Brain microvascular endothelial cell (primary cell): ENCODE results near the gene MAPK8IP1.

Experiments used
- DNase-seq: peaks from one replicate; pipeline ENCODE4 v3.0.0-alpha.2; 2020
- H3K27ac ChIP-seq: fragments of 250-450 bp; sonication (Bioruptor Pico); 2 replicates; pipeline ENCODE4 v1.5.1; 2020; ENCODE audit warnings: mild to moderate bottlenecking, moderate library complexity
- H3K27me3 ChIP-seq: fragments of 250-450 bp; sonication (Bioruptor Pico); replicated peaks from 2 replicates; pipeline ENCODE4 v1.5.1; 2020; ENCODE audit warnings: mild to moderate bottlenecking
- H3K36me3 ChIP-seq: fragments of 250-450 bp; sonication (Bioruptor Pico); replicated peaks from 2 replicates; pipeline ENCODE4 v1.5.1; 2020; ENCODE audit warnings: mild to moderate bottlenecking
- H3K4me3 ChIP-seq: 2 replicates; pipeline ENCODE4 v1.5.1; 2011; ENCODE audit warnings: low read depth, mild to moderate bottlenecking, control low read depth, low read length, moderate library complexity
- in situ Hi-C: cut with HindIII; loops from 2 replicates; pipeline ENCODE4 v1.10.0; 2017; ENCODE audit warnings: low sequenced_read_pairs, low pct_ligation_motif_present
- TF ChIP-seq, protein P1 (sequence below): IDR thresholded peaks from 2 replicates; pipeline ENCODE4 v1.5.1; 2011; ENCODE audit warnings: low read depth, mild to moderate bottlenecking, moderate library complexity, low read length, control low read depth, inconsistent platforms; ENCODE audit errors: missing control alignments

The MAPK8IP1 gene

DNA sequence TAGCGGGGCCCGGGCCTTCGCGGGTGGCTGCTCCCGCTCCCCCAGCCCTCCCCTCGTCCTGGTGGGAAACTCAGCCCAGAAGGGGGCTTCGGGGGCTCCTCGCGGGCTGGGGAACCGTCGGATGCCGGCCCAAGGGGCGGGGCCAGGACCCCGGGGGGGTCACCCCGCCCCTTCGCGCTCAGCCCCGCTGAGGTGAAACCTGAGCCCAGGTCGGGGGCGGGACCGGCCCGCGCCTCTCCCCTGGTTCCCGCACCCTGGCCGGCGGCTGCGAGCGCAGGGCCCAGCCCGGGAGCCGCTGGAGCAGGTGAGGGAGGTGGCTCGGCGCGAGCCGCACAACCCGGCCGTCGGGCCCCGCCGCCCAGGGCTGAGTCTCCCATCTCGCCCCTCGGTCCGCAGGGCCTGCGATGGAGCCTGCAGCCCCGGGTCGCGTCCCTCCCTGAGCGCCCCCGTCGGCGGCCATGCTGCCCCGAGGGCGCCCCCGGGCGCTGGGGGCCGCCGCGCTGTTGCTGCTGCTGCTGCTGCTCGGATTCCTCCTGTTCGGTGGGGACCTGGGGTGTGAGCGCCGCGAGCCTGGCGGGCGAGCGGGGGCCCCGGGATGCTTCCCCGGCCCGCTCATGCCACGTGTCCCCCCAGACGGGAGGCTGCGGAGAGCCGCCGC, 37.1 kb downstream of the MAPK8IP1 start, which contains the start of gene LARGE2:
Gene LARGE2, plus strand, starts transcription at position 232 of the 658 bp plus-strand sequence. Its CDS starts 227 bp downstream, at position 459.
- Histone ChIP-seq H3K27me3 (peaks cover 32% of the 10 kb centered on the region), H3K27ac (no peak within 1 kb of the TSS)

DNA sequence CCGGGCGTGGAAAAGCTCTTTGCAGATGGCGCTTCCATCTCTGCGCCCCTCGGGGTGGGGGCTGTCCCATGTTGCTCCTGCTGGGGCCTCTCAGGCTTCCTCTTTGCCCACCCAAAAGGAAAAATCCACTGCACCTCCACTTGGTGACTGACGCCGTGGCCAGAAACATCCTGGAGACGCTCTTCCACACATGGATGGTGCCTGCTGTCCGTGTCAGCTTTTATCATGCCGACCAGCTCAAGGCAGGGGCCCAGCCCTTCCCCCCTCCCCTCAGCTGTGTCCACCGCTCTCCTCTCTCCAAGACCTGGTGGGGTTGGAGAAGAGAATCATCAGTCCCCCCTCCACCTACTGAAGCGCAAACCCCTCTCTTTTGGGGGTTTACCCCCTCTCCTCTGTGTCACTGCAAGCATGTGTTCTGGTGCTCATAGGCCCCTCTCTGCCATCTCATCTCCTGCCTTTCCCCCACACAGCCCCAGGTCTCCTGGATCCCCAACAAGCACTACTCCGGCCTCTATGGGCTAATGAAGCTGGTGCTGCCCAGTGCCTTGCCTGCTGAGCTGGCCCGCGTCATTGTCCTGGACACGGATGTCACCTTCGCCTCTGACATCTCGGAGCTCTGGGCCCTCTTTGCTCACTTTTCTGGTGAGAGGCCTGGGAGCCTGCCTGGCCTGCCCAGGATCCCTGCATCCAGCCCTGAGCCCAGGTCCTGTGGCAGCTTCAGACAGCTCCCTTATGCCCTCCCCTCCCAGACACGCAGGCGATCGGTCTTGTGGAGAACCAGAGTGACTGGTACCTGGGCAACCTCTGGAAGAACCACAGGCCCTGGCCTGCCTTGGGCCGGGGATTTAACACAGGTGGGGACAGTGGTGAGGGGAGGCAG, 38.8 kb downstream of the MAPK8IP1 start:
- in situ Hi-C loops = no loop called here
- peaks cover 32% of the 10 kb centered on the region for H3K27me3 ChIP-seq
- no peak overlapping the region for H3K4me3 ChIP-seq
- no peak for DNase-seq
- H3K36me3 ChIP-seq = no peaks in the 10 kb centered on the region
- TF ChIP-seq, protein P1, sequence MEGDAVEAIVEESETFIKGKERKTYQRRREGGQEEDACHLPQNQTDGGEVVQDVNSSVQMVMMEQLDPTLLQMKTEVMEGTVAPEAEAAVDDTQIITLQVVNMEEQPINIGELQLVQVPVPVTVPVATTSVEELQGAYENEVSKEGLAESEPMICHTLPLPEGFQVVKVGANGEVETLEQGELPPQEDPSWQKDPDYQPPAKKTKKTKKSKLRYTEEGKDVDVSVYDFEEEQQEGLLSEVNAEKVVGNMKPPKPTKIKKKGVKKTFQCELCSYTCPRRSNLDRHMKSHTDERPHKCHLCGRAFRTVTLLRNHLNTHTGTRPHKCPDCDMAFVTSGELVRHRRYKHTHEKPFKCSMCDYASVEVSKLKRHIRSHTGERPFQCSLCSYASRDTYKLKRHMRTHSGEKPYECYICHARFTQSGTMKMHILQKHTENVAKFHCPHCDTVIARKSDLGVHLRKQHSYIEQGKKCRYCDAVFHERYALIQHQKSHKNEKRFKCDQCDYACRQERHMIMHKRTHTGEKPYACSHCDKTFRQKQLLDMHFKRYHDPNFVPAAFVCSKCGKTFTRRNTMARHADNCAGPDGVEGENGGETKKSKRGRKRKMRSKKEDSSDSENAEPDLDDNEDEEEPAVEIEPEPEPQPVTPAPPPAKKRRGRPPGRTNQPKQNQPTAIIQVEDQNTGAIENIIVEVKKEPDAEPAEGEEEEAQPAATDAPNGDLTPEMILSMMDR = no peak
- no peak overlapping the region for H3K27ac ChIP-seq

More for the DNA sequence above, 37.1 kb downstream of the MAPK8IP1 start, which contains the start of gene LARGE2:
- TF ChIP-seq, protein P1 = no peak
- Histone ChIP-seq H3K4me3 (no peak within 1 kb of the TSS), H3K36me3 (no peaks in the 10 kb centered on the region)
- in situ Hi-C loops = no loop called here
- DNase-seq = no peak

DNA sequence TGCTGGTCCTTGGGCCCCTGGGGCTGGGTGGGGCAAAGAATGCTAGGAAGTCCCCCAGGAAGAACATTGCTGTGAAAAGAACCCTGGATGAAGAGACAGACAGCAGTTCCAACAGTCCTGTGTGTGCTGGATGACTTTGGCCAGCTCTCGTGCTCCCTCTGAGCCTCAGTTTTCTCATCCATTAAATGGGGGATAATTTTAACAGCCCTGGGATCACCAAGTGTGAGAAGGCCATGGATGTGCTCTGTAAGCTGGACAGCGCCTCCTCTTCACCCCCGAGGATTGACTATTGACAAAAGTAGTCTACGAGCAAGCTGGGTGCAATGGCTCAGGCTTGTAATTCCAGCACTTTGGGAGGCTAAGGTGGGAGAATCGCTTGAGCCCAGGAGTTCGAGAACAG, 39.5 kb downstream of the MAPK8IP1 start:
- in situ Hi-C loops = no loop called here
- Histone ChIP-seq H3K27ac (no peak overlapping the region), H3K4me3 (no peak overlapping the region), H3K36me3 (no peaks in the 10 kb centered on the region), H3K27me3 (peaks cover 32% of the 10 kb centered on the region)
- TF ChIP-seq, protein P1 = no peak
- no peak for DNase-seq

DNA sequence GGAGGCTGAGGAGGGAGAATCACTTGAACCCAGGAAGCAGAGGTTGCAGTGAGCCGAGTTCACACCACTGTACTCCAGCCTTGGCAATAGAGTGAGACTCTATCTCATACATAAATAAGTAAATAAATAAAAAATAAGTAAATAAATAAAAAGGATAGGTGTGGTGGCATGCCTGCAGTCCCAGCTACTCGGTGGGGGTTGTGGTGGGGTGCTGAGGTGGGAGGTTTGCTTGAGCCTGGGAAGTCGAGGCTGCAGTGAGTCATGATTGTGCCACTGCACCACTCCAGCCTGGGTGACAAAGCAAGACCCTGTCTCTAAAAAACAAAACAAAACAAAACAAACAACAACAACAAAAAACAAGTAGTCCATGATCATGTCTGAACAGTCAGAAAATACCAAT, 40.1 kb downstream of the MAPK8IP1 start:
- Histone ChIP-seq H3K4me3 (no peak overlapping the region), H3K27me3 (peaks cover 32% of the 10 kb centered on the region), H3K36me3 (no peaks in the 10 kb centered on the region), H3K27ac (no peak overlapping the region)
- in situ Hi-C loops = no loop called here
- DNase-seq = no peak
- TF ChIP-seq, protein P1 = no peak

DNA sequence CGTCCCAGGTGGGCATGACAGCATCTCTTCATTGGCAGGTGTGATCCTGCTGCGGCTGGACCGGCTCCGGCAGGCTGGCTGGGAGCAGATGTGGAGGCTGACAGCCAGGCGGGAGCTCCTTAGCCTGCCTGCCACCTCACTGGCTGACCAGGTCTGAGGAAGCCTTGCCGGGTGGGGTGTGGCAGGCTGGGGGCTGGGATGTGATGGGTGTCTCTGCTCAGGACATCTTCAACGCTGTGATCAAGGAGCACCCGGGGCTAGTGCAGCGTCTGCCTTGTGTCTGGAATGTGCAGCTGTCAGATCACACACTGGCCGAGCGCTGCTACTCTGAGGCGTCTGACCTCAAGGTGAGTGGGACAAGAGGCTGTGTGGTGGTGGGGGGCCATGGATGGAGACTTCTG, 40.5 kb downstream of the MAPK8IP1 start:
- no peak for DNase-seq
- no peak overlapping the region for H3K4me3 ChIP-seq
- peaks cover 32% of the 10 kb centered on the region for H3K27me3 ChIP-seq
- no peak overlapping the region for H3K27ac ChIP-seq
- TF ChIP-seq, protein P1 = no peak
- in situ Hi-C loops = no loop called here
- no peaks in the 10 kb centered on the region for H3K36me3 ChIP-seq
